Liver (tissue), 3 donors: ENCODE data around the gene CIAO3.

Experiments used
- ATF3 ChIP-seq: IDR thresholded peaks from 2 replicates; pipeline ENCODE4 v1.6.1; 2016; ENCODE audit warnings: antibody characterized with exemption
- CTCF ChIP-seq: fragments of 150-350 bp; IDR thresholded peaks from 2 replicates; pipeline ENCODE4 v1.5.1; 2017; ENCODE audit warnings: improper control_type of control experiment, low read depth, low read length; ENCODE audit not compliant: missing input control
- EGR1 ChIP-seq, 2 donors: IDR thresholded peaks; 2 replicates each; pipeline ENCODE4 v1.6.1; 2016 to 2018; ENCODE audit warnings: antibody characterized with exemption in 2 of 2, low read depth in 2 of 2
- FOXA1 ChIP-seq: IDR thresholded peaks from 2 replicates; pipeline ENCODE4 v1.6.1; 2016; ENCODE audit warnings: antibody characterized with exemption
- FOXA2 ChIP-seq: IDR thresholded peaks from 2 replicates; pipeline ENCODE4 v1.6.1; 2016; ENCODE audit warnings: antibody characterized with exemption
- GABPA ChIP-seq, 2 donors: IDR thresholded peaks in 1 of 2; conservative IDR thresholded peaks in 1 of 2; 2 replicates each; pipeline ENCODE4 v1.6.1; 2016; ENCODE audit warnings: antibody characterized with exemption in 2 of 2, mild to moderate bottlenecking in 1 of 2, moderate library complexity in 1 of 2
- HNF4A ChIP-seq, 2 donors: conservative IDR thresholded peaks; 2 replicates each; pipeline ENCODE4 v1.6.1; 2016; ENCODE audit warnings: antibody characterized with exemption in 2 of 2, mild to moderate bottlenecking in 2 of 2
- JUND ChIP-seq, 2 donors: IDR thresholded peaks; 2 replicates each; pipeline ENCODE4 v1.6.1; 2016; ENCODE audit warnings: antibody characterized with exemption in 2 of 2
- MAX ChIP-seq: IDR thresholded peaks from 2 replicates; pipeline ENCODE4 v1.6.1; 2016; ENCODE audit warnings: antibody characterized with exemption
- RAD21 ChIP-seq, 2 donors: IDR thresholded peaks; 2 replicates each; pipeline ENCODE4 v1.6.1; 2016; ENCODE audit warnings: antibody characterized with exemption in 2 of 2, mild to moderate bottlenecking in 2 of 2
- REST ChIP-seq: IDR thresholded peaks from 2 replicates; pipeline ENCODE4 v1.6.1; 2016; ENCODE audit warnings: antibody characterized with exemption, mild to moderate bottlenecking
- SP1 ChIP-seq: IDR thresholded peaks from 2 replicates; pipeline ENCODE4 v1.6.1; 2018; ENCODE audit warnings: antibody characterized with exemption, mild to moderate bottlenecking
- TAF1 ChIP-seq: conservative IDR thresholded peaks from 2 replicates; pipeline ENCODE4 v1.6.1; 2016; ENCODE audit warnings: antibody characterized with exemption, mild to moderate bottlenecking
- YY1 ChIP-seq: IDR thresholded peaks from 2 replicates; pipeline ENCODE4 v1.6.1; 2016; ENCODE audit warnings: antibody characterized with exemption, mild to moderate bottlenecking
- donor health status: healthy.
- donor health status: healthy.

- TF ChIP-seq JUND (IDR thresholded peaks at IDR 0.05): no peak
- no peak for TF ChIP-seq MAX
- TF ChIP-seq GABPA (IDR thresholded peaks at IDR 0.05 in 1 of 2, conservative IDR thresholded peaks at IDR 0.05 in 1 of 2): no peak
- TF ChIP-seq CTCF: no peak
- no peak for TF ChIP-seq YY1
- no peak for TF ChIP-seq RAD21 (IDR thresholded peaks at IDR 0.05)
- no peak for TF ChIP-seq REST
- no peak for TF ChIP-seq ATF3
- TF ChIP-seq TAF1: no peak
- TF ChIP-seq SP1: no peak
- TF ChIP-seq FOXA1: no peak
- no peak for TF ChIP-seq HNF4A (conservative IDR thresholded peaks at IDR 0.05)
- TF ChIP-seq EGR1 (IDR thresholded peaks at IDR 0.05; ENCODE audit: low read depth in 2 of 2): no peak
- no peak for TF ChIP-seq FOXA2
Measured at GRCh38 chr16:736936-737481, 3.8 kb downstream of the CIAO3 start.
